Sigmoid colon (tissue), 7 donors: Measurements from ENCODE around the gene SPRY1. TPM values are rescaled to one million over a fixed set of nuclear protein-coding genes. Genes with fewer than 3 reads are reported as not detected.

Experiments used
- DNase-seq: peaks from one replicate; pipeline ENCODE4 v3.0.0-alpha.2; 2019
- H3K27ac ChIP-seq, 4 donors: fragments of 200-600 bp; sonication (generic); one replicate each; pipeline ENCODE4 v1.5.1; 2016 to 2019; ENCODE audit warnings: mild to moderate bottlenecking in 1 of 4
- H3K27me3 ChIP-seq, 3 donors: fragments of 200-600 bp; sonication (generic); one replicate each; pipeline ENCODE4 v1.5.1; 2019; ENCODE audit warnings: mild to moderate bottlenecking in 1 of 3
- H3K36me3 ChIP-seq, 4 donors: fragments of 200-600 bp; sonication (generic); one replicate each; pipeline ENCODE4 v1.5.1; 2016 to 2019
- H3K4me1 ChIP-seq, 4 donors: fragments of 200-600 bp; sonication (generic); one replicate each; pipeline ENCODE4 v1.5.1; 2017 to 2019
- H3K4me3 ChIP-seq, 4 donors: fragments of 200-600 bp; sonication (generic); one replicate each; pipeline ENCODE4 v1.5.1; 2017 to 2019; ENCODE audit warnings: mild to moderate bottlenecking in 2 of 4, moderate library complexity in 1 of 4
- H3K9me3 ChIP-seq, 4 donors: fragments of 200-600 bp in 3 of 4; sonication (generic) in 3 of 4; one replicate each; pipeline versions ENCODE4 v1.5.1 to v1.6.1; 2013 to 2019
- EP300 ChIP-seq, 4 donors: sonication (generic); formaldehyde crosslinking; IDR thresholded peaks; one replicate each; pipeline ENCODE4 v1.6.1; 2017; ENCODE audit warnings: antibody characterized with exemption in 4 of 4
- POLR2A ChIP-seq, 2 donors: fragments of 450-650 bp; IDR thresholded peaks; one replicate each; pipeline ENCODE4 v1.6.1; 2016; ENCODE audit warnings: antibody characterized with exemption in 2 of 2, mild to moderate bottlenecking in 2 of 2, moderate library complexity in 2 of 2
- POLR2AphosphoS5 ChIP-seq, 4 donors: sonication (generic); formaldehyde crosslinking; IDR thresholded peaks; one replicate each; pipeline ENCODE4 v1.6.1; 2017; ENCODE audit warnings: antibody characterized with exemption in 4 of 4
- WGBS, 2 donors: extraction: QIAGEN DNeasy Blood & Tissue Kit; methylation state at CpG; one replicate each; pipeline ENCODE4 v1.1.7; 2013; 5-methylcytosine and 5-hydroxymethylcytosine counted together
- intact Hi-C: fragments of 100-400 bp; cut with DNase I; formaldehyde crosslinking; loops from one replicate; pipeline ENCODE4 v1.15.1; 2023
- polyA plus RNA-seq, 3 donors: library from polyadenylated mRNA; stranded (reverse); fragments of 200-250 nt; gene quantifications; one replicate each; pipeline ENCODE4 v1.2.3, GENCODE V29; 2013
- total RNA-seq, 4 donors: library from RNA; depleted of rRNA; stranded (reverse); fragments of >200 nt; gene quantifications; one replicate each; pipeline ENCODE4 v1.1.0, GENCODE V29; 2016
- TF ChIP-seq, protein P1 (sequence below), 4 experiments: fragments of 450-650 bp in 3 of 4; fragments of 200-600 bp in 1 of 4; IDR thresholded peaks; one replicate each; pipeline ENCODE4 v1.5.1; 2016 to 2019; ENCODE audit warnings: antibody characterized with exemption in 4 of 4, mild to moderate bottlenecking in 3 of 4, moderate library complexity in 2 of 4
- donor health status: healthy with polysubstance abuse.
- donor health status: Bipolar disorder and iron deficiency.
- donor health status: healthy.

The SPRY1 gene
- total and polyA plus RNA-seq, 7 donors = 5.5 to 84.4 (median 37.6) TPM

- Histone ChIP-seq H3K4me1 (peaks cover 0 to under 1% (median 0%) of the 10 kb centered on the region in 4 donors), H3K27me3 (no peaks in the 10 kb centered on the region), H3K36me3 (no peaks in the 10 kb centered on the region), H3K9me3 (no peaks in the 10 kb centered on the region), H3K27ac (no peak overlapping the region), H3K4me3 (no peak overlapping the region)
- intact Hi-C loops = no loop called here
- TF ChIP-seq EP300 (IDR thresholded peaks at IDR 0.05) = no peak
- no peak for TF ChIP-seq POLR2A (IDR thresholded peaks at IDR 0.05)
- TF ChIP-seq, protein P1, sequence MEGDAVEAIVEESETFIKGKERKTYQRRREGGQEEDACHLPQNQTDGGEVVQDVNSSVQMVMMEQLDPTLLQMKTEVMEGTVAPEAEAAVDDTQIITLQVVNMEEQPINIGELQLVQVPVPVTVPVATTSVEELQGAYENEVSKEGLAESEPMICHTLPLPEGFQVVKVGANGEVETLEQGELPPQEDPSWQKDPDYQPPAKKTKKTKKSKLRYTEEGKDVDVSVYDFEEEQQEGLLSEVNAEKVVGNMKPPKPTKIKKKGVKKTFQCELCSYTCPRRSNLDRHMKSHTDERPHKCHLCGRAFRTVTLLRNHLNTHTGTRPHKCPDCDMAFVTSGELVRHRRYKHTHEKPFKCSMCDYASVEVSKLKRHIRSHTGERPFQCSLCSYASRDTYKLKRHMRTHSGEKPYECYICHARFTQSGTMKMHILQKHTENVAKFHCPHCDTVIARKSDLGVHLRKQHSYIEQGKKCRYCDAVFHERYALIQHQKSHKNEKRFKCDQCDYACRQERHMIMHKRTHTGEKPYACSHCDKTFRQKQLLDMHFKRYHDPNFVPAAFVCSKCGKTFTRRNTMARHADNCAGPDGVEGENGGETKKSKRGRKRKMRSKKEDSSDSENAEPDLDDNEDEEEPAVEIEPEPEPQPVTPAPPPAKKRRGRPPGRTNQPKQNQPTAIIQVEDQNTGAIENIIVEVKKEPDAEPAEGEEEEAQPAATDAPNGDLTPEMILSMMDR (IDR thresholded peaks at IDR 0.05) = no peak
- no peak for TF ChIP-seq POLR2AphosphoS5 (IDR thresholded peaks at IDR 0.05)
- no peak for DNase-seq
- WGBS, 2 donors = 75 to 93% methylated on average over 6 of the region's 6 CpGs
Measured at GRCh38 chr4:123366144-123366748, 30.3 kb upstream of the SPRY1 start.

DNA sequence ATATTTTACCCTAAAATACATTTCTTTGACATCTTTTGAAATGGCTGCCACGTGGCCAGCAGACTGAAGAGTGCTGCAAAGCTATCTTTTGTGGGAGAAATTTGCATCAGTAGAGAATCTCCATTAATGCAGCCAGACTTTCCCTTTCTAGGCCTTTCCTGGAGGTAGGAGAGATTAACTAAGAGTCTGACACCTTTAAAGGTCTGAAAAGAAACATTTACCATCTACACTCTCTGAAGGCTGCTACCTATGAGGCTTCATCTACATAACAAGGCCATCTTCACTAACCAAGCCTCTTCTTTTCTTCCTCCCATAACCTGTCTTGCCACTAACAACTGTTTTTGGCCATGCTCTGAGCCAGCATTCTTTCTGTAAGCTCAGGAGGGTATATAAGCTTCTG lies 17.8 kb upstream of the SPRY1 start:
- H3K27me3 ChIP-seq = no peaks in the 10 kb centered on the region
- H3K36me3 ChIP-seq = no peaks in the 10 kb centered on the region
- no peak overlapping the region for H3K4me3 ChIP-seq
- H3K27ac ChIP-seq = no peak overlapping the region
- no peaks in the 10 kb centered on the region for H3K9me3 ChIP-seq
- DNase-seq = no peak
- H3K4me1 ChIP-seq = no peaks in the 10 kb centered on the region
- TF ChIP-seq POLR2A (IDR thresholded peaks at IDR 0.05) (no peak), EP300 (IDR thresholded peaks at IDR 0.05) (no peak), POLR2AphosphoS5 (IDR thresholded peaks at IDR 0.05) (no peak)
- TF ChIP-seq, protein P1 (IDR thresholded peaks at IDR 0.05) = no peak
- 83 to 84% methylated on average over 1 of the region's 1 CpG for WGBS, 2 donors
- intact Hi-C loops = no loop called here

GRCh38 chr4:123379392-123379791 lies 17.2 kb upstream of the SPRY1 start:
- DNase-seq = no peak
- no peak overlapping the region for H3K27ac ChIP-seq
- intact Hi-C loops = no loop called here
- 76 to 87% methylated on average over 1 of the region's 1 CpG for WGBS, 2 donors
- TF ChIP-seq EP300 (IDR thresholded peaks at IDR 0.05) (no peak), POLR2A (IDR thresholded peaks at IDR 0.05) (no peak), POLR2AphosphoS5 (IDR thresholded peaks at IDR 0.05) (no peak)
- H3K4me3 ChIP-seq = no peak overlapping the region
- no peaks in the 10 kb centered on the region for H3K36me3 ChIP-seq
- H3K4me1 ChIP-seq = no peaks in the 10 kb centered on the region
- no peaks in the 10 kb centered on the region for H3K9me3 ChIP-seq
- no peaks in the 10 kb centered on the region for H3K27me3 ChIP-seq

DNA sequence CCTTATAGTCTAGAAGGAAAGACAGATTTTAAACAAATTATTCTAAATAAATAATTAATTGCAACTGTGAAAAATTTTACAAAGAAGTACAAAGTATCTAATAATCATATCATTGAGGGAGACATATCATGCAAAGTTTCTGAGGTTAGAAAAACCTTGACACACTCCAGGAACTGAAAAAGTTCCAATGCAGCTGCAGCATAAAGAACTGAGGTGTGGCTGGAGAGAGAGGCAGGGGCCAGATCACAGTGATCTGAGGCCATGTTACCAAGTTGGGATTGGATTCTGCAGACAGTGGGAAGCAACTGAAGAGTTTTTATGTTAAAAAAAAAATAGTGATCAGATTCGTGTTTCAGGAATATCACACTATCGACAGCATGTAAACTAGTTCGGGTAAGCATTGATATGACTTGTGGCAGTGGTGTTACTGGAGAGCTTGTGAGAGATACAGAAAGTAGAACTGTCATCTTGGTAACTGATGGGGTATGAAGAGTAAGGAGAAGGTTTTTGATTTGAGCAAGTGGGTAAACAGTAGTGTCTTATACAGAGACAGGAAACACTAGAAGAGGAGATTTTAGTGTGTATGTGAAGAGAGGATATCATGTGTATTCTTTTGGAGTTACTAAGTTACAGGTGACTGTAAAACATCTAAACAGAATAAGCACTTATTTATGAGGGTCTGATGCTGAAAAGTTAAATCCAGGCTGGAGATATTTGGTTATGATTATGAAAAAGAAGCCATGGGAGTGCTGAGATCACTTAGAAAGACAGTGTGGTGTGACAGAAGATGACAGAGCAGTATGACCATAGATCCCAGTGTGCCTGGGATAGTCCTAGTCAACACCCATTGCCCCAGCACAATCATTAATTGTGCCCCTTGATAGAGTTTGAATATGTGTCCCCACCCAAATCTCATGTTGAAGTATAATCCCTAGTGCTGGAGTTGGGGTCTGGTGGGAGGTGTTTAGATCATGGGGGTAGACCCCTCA lies 15.6 kb upstream of the SPRY1 start:
- Histone ChIP-seq H3K27ac (no peak overlapping the region), H3K36me3 (no peaks in the 10 kb centered on the region), H3K4me1 (no peaks in the 10 kb centered on the region), H3K4me3 (no peak overlapping the region), H3K27me3 (no peaks in the 10 kb centered on the region), H3K9me3 (no peaks in the 10 kb centered on the region)
- 86 to 94% methylated on average over 3 of the region's 3 CpGs for WGBS, 2 donors
- TF ChIP-seq, protein P1 (IDR thresholded peaks at IDR 0.05) = no peak
- TF ChIP-seq EP300 (IDR thresholded peaks at IDR 0.05) = no peak
- TF ChIP-seq POLR2A (IDR thresholded peaks at IDR 0.05) = no peak
- no peak for TF ChIP-seq POLR2AphosphoS5 (IDR thresholded peaks at IDR 0.05)
- intact Hi-C loops = no loop called here
- DNase-seq = no peak

- no peak overlapping the region for H3K27ac ChIP-seq
- DNase-seq = no peak
- H3K27me3 ChIP-seq = no peaks in the 10 kb centered on the region
- TF ChIP-seq, protein P1 (IDR thresholded peaks at IDR 0.05) = no peak
- no peak for TF ChIP-seq POLR2AphosphoS5 (IDR thresholded peaks at IDR 0.05)
- TF ChIP-seq POLR2A (IDR thresholded peaks at IDR 0.05) = no peak
- no peak for TF ChIP-seq EP300 (IDR thresholded peaks at IDR 0.05)
- H3K9me3 ChIP-seq = no peaks in the 10 kb centered on the region
- WGBS, 2 donors = 81 to 85% methylated on average over 5 of the region's 5 CpGs
- no peaks in the 10 kb centered on the region for H3K36me3 ChIP-seq
- H3K4me3 ChIP-seq = no peak overlapping the region
- intact Hi-C loops = no loop called here
- no peaks in the 10 kb centered on the region for H3K4me1 ChIP-seq
Measured at GRCh38 chr4:123381996-123382395, 14.6 kb upstream of the SPRY1 start.
